Stimulated activated CD4-positive, alpha-beta T cell treated with anti-CD3 and anti-CD28 coated beads, Interleukin-4, amount 100 ng/mL, for 24 hours (primary cell): Measurements from ENCODE around the gene NPTX1.

Experiments
- DNase-seq: peaks from one replicate; pipeline ENCODE4 v3.0.0-alpha.2; 2020

The NPTX1 gene

GRCh38 chr17:80424878-80425765, 51.3 kb downstream of the NPTX1 start:
- no peak for DNase-seq

GRCh38 chr17:80424261-80424660, 52.1 kb downstream of the NPTX1 start:
- no peak for DNase-seq

- no peak for DNase-seq
Observed at GRCh38 chr17:80423536-80424225, 52.7 kb downstream of the NPTX1 start.

GRCh38 chr17:80422981-80423380, 53.4 kb downstream of the NPTX1 start:
- DNase-seq = no peak

- no peak for DNase-seq
Observed at GRCh38 chr17:80422276-80422675, 54.1 kb downstream of the NPTX1 start.

- DNase-seq = no peak
Observed at GRCh38 chr17:80421381-80422090, 54.9 kb downstream of the NPTX1 start.

- no peak for DNase-seq
Observed at GRCh38 chr17:80419255-80419654, 57.2 kb downstream of the NPTX1 start.

- no peak for DNase-seq
Observed at GRCh38 chr17:80418589-80418988, 57.8 kb downstream of the NPTX1 start.
